Measurements from ENCODE around the gene RPL12. TPM values are rescaled to one million over a fixed set of nuclear protein-coding genes. Genes with fewer than 3 reads are reported as not detected.
A peak's percentile ranks its signal among the peaks of the same experiment; 100 is the strongest.
"Not testable (repeated sequence)": the region's sequence is repeated elsewhere in the genome, so short reads cannot be mapped to it uniquely, and the experiment has no call there.

The RPL12 gene
- total and polyA plus RNA-seq, 8 donors = 746 to 2,729 (median 1,122) TPM

GRCh38 chr9:127467621-127468020 is 16.4 kb upstream of the RPL12 start:
- H3K27ac ChIP-seq = no peak overlapping the region
- H3K27me3 ChIP-seq = no peaks in the 10 kb centered on the region
- FAIRE-seq (no peak), DNase-seq (peak in 1 of 6 donors; percentile 55), ATAC-seq (no peak)
- 90% methylated on average over 14 of the region's 14 CpGs for WGBS, 2 donors
- no peak overlapping the region for H3K4me3 ChIP-seq
- H3K9me3 ChIP-seq = no peaks in the 10 kb centered on the region
- no peaks in the 10 kb centered on the region for H3K4me1 ChIP-seq
- TF ChIP-seq CTCF (IDR thresholded peaks at IDR 0.05) = no peak
- peaks cover 0 to 8% (median 0%) of the 10 kb centered on the region in 3 donors for H3K36me3 ChIP-seq
- intact Hi-C loops (cut with DNase I) = no loop called here

GRCh38 chr9:127466407-127466917 is 15.3 kb upstream of the RPL12 start:
- intact Hi-C loops (cut with DNase I); H3K4me3 ChIP-seq; FAIRE-seq; H3K9me3 ChIP-seq; ATAC-seq; H3K27me3 ChIP-seq; H3K27ac ChIP-seq; H3K4me1 ChIP-seq: not testable (repeated sequence)
- WGBS, 2 donors = 97 to 98% methylated on average over 5 of the region's 5 CpGs
- peaks cover 0 to 17% (median 2%) of the 10 kb centered on the region in 3 donors for H3K36me3 ChIP-seq
- DNase-seq = peak in 1 of 6 donors; percentile 17

GRCh38 chr9:127463911-127464310 is 12.7 kb upstream of the RPL12 start:
- H3K36me3 ChIP-seq = peaks cover 0 to 31% (median 7%) of the 10 kb centered on the region in 3 donors
- H3K27me3 ChIP-seq = no peaks in the 10 kb centered on the region
- no peak for ATAC-seq
- H3K9me3 ChIP-seq = no peaks in the 10 kb centered on the region
- no peaks in the 10 kb centered on the region for H3K4me1 ChIP-seq
- no peak overlapping the region for H3K4me3 ChIP-seq
- 85 to 90% methylated on average over 7 of the region's 7 CpGs for WGBS, 2 donors
- FAIRE-seq = no peak
- DNase-seq = peak in 1 of 6 donors; percentile 26
- no peak overlapping the region for H3K27ac ChIP-seq
- no peak for TF ChIP-seq CTCF (IDR thresholded peaks at IDR 0.05)
- intact Hi-C loops (cut with DNase I) = no loop called here

- DNase-seq = no peak
- Histone ChIP-seq H3K27ac (no peak overlapping the region), H3K27me3 (no peaks in the 10 kb centered on the region), H3K4me3 (no peak overlapping the region), H3K36me3 (peaks cover 0 to 36% (median 7%) of the 10 kb centered on the region in 3 donors), H3K4me1 (no peaks in the 10 kb centered on the region), H3K9me3 (no peaks in the 10 kb centered on the region)
- FAIRE-seq = no peak
- intact Hi-C loops (cut with DNase I) = no loop called here
- no peak for TF ChIP-seq CTCF (IDR thresholded peaks at IDR 0.05)
- no peak for ATAC-seq
- 94 to 97% methylated on average over 3 of the region's 3 CpGs for WGBS, 2 donors
Measured at GRCh38 chr9:127463382-127463781, 12.2 kb upstream of the RPL12 start.

- no peak for TF ChIP-seq CTCF (IDR thresholded peaks at IDR 0.05)
- ATAC-seq (no peak), DNase-seq (peak in 1 of 6 donors; percentile 17), FAIRE-seq (no peak)
- Histone ChIP-seq H3K9me3 (no peaks in the 10 kb centered on the region), H3K27ac (no peak overlapping the region), H3K4me3 (no peak overlapping the region), H3K27me3 (no peaks in the 10 kb centered on the region), H3K4me1 (no peaks in the 10 kb centered on the region), H3K36me3 (peaks cover 0 to 28% (median 7%) of the 10 kb centered on the region in 3 donors)
- intact Hi-C loops (cut with DNase I) = no loop called here
- 82 to 83% methylated on average over 9 of the region's 9 CpGs for WGBS, 2 donors
Measured at GRCh38 chr9:127458921-127459320, 7.7 kb upstream of the RPL12 start.

All from pancreas (tissue), 10 donors.